HG03571 (cell line): ENCODE measurements around the gene CITED1.

ENCODE experiments used
- ATAC-seq: cut with Tn5 transposase; IDR thresholded peaks from one replicate; pipeline ENCODE4 v1.9.1; 2021; ENCODE audit not compliant: unreplicated experiment

The CITED1 gene

GRCh38 chrX:72308566-72309296, 3.0 kb upstream of the CITED1 start:
- ATAC-seq = no peak

GRCh38 chrX:72308209-72308565, 2.5 kb upstream of the CITED1 start:
- ATAC-seq = no peak

GRCh38 chrX:72307646-72308051, 1.9 kb upstream of the CITED1 start:
- ATAC-seq = no peak

- ATAC-seq = no peak
Measured at GRCh38 chrX:72306851-72307645, 1.3 kb upstream of the CITED1 start.

GRCh38 chrX:72306085-72306801, 529 bp upstream of the CITED1 start:
- ATAC-seq = no peak

GRCh38 chrX:72304877-72305276, 837 bp downstream of the CITED1 start:
- ATAC-seq = no peak

GRCh38 chrX:72301781-72302180, 3.9 kb downstream of the CITED1 start:
- ATAC-seq = no peak

- no peak for ATAC-seq
Measured at GRCh38 chrX:72299891-72300630, 5.7 kb downstream of the CITED1 start.

- ATAC-seq = no peak
Measured at GRCh38 chrX:72297953-72298730, 7.6 kb downstream of the CITED1 start.

- ATAC-seq = no peak
Measured at GRCh38 chrX:72296991-72297390, 8.7 kb downstream of the CITED1 start.

GRCh38 chrX:72295745-72296144, 10.0 kb downstream of the CITED1 start:
- no peak for ATAC-seq

GRCh38 chrX:72294497-72294896, 11.2 kb downstream of the CITED1 start:
- ATAC-seq = no peak

GRCh38 chrX:72282302-72282701, 23.4 kb downstream of the CITED1 start:
- no peak for ATAC-seq

- ATAC-seq = no peak
Measured at GRCh38 chrX:72280321-72280845, 25.3 kb downstream of the CITED1 start.

GRCh38 chrX:72276478-72276953, 29.2 kb downstream of the CITED1 start:
- ATAC-seq = no peak

GRCh38 chrX:72274526-72274925, 31.2 kb downstream of the CITED1 start:
- no peak for ATAC-seq

GRCh38 chrX:72273718-72274117, 32.0 kb downstream of the CITED1 start:
- ATAC-seq = no peak

- ATAC-seq = no peak
Measured at GRCh38 chrX:72272868-72273267, 32.8 kb downstream of the CITED1 start.

- ATAC-seq = no peak
Measured at GRCh38 chrX:72271812-72272211, 33.9 kb downstream of the CITED1 start.
